Caco-2 (cell line): ENCODE results near the gene GSE1. TPM values are rescaled to one million over a fixed set of nuclear protein-coding genes. Genes with fewer than 3 reads are reported as not detected.

Experiments
- BruUV-seq: library from RNA; stranded (reverse); fragments of 400-500 nt; replicated peaks from 2 replicates; lab custom pipeline; 2021; lab: Mats Ljungman, UMichigan
- CTCF ChIA-PET: fragments of 300-600 bp; sonication (Branson Sonifier 250); formaldehyde crosslinking; loops from one replicate; lab custom pipeline; 2022; ENCODE audit warnings: antibody characterized with exemption; lab: Charles Lee
- POLR2A ChIA-PET: fragments of 300-600 bp; sonication (Branson Sonifier 250); formaldehyde crosslinking; loops from one replicate; lab custom pipeline; 2022; ENCODE audit warnings: antibody characterized with exemption; lab: Charles Lee
- DNase-seq, 2 experiments: peaks; one replicate each; pipeline versions ENCODE4 v3.0.0 to v3.0.0-alpha.2; 2020 to 2022
- H3K27me3 ChIP-seq: replicated peaks from 2 replicates; pipeline ENCODE4 v1.6.0; 2011; ENCODE audit warnings: low read length; ENCODE audit not compliant: control insufficient read depth, insufficient read depth
- H3K36me3 ChIP-seq: 2 replicates; pipeline ENCODE4 v1.5.1; 2011; ENCODE audit warnings: low read length; ENCODE audit not compliant: control insufficient read depth, insufficient read depth
- H3K4me1 ChIP-seq: fragments of 250-450 bp; sonication (Bioruptor Pico); 2 replicates; pipeline ENCODE4 v1.5.1; 2020; ENCODE audit warnings: mild to moderate bottlenecking
- H3K4me3 ChIP-seq: 2 replicates; pipeline ENCODE4 v1.5.1; 2011; ENCODE audit warnings: low read depth, mild to moderate bottlenecking, control low read depth, low read length
- H3K9me3 ChIP-seq: fragments of 250-450 bp; sonication (Bioruptor Pico); 2 replicates; pipeline ENCODE4 v1.5.1; 2020; ENCODE audit warnings: mild to moderate bottlenecking, moderate library complexity
- H3K27ac Mint-ChIP-seq: one replicate; pipeline ENCODE4 v1.8.0; 2022; ENCODE audit warnings: mixed read lengths; ENCODE audit not compliant: unreplicated experiment
- H3K27me3 Mint-ChIP-seq: one replicate; pipeline ENCODE4 v1.8.0; 2022; ENCODE audit warnings: mixed read lengths; ENCODE audit not compliant: insufficient read depth, unreplicated experiment
- H3K36me3 Mint-ChIP-seq: one replicate; pipeline ENCODE4 v1.8.0; 2022; ENCODE audit warnings: mild to moderate bottlenecking, mixed read lengths; ENCODE audit not compliant: insufficient read depth, unreplicated experiment
- H3K4me1 Mint-ChIP-seq: one replicate; pipeline ENCODE4 v1.8.0; 2022; ENCODE audit warnings: low read depth, mixed read lengths; ENCODE audit not compliant: unreplicated experiment
- H3K4me3 Mint-ChIP-seq: one replicate; pipeline ENCODE4 v1.8.0; 2022; ENCODE audit warnings: mild to moderate bottlenecking, moderate library complexity, mixed read lengths; ENCODE audit not compliant: unreplicated experiment
- H3K9me3 Mint-ChIP-seq: one replicate; pipeline ENCODE4 v1.8.0; 2022; ENCODE audit warnings: mixed read lengths; ENCODE audit not compliant: unreplicated experiment
- intact Hi-C: fragments of 100-400 bp; cut with micrococcal nuclease; formaldehyde crosslinking; loops from one replicate; pipeline ENCODE4 v1.10.0; 2022; ENCODE audit not compliant: unreplicated experiment
- total RNA-seq: library from RNA; stranded (reverse); gene quantifications from 2 replicates; pipeline ENCODE4 v1.2.3, GENCODE V29; 2022
- TF ChIP-seq, protein P1 (sequence below), 2 experiments: fragments of 200-600 bp in 1 of 2; IDR thresholded peaks; 1 replicate in 1 of 2; 2 replicates in 1 of 2; pipeline versions ENCODE4 v1.5.1 to v1.8.0; 2011 to 2022; ENCODE audit warnings: antibody characterized with exemption in 1 of 2, control low read depth in 1 of 2, inconsistent platforms in 1 of 2, low read depth in 1 of 2, low read length in 1 of 2, mild to moderate bottlenecking in 1 of 2, moderate library complexity in 1 of 2; ENCODE audit not compliant: insufficient read depth in 1 of 2, severe bottlenecking in 1 of 2, unreplicated experiment in 1 of 2

Gene GSE1
- total RNA-seq, 1 experiment from 2014 or later, result 142 TPM

DNA sequence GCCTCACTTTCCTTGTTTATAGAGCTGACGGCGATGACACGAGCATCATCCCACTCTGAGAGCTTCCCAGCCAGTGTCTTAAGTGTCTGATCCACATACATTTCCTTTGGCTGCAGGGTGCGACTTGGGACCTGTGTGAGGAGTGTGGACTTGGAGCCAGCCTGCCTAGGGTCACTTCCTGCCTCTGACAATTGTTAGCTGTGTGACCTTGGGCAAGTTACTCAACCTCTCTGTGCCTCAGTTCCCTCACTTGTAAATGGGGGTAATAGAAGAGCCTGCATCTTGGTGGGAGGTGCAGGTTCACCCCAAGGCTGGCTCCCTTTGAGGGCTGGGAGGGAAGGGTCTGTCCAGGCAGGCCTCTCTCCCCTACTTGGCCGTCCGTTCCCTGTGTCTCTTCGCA lies 27.4 kb upstream of the GSE1 start:
- intact Hi-C loops, result no loop called here
- Mint-ChIP-seq H3K4me3 (no peak overlapping the region), H3K27me3 (no peaks in the 10 kb centered on the region), H3K4me1 (no peaks in the 10 kb centered on the region), H3K36me3 (no peaks in the 10 kb centered on the region), H3K27ac (no peak overlapping the region), H3K9me3 (no peaks in the 10 kb centered on the region)
- no peaks in the 10 kb centered on the region for H3K9me3 ChIP-seq
- H3K4me3 ChIP-seq, result no peak overlapping the region
- H3K4me1 ChIP-seq, result no peaks in the 10 kb centered on the region
- TF ChIP-seq, protein P1, sequence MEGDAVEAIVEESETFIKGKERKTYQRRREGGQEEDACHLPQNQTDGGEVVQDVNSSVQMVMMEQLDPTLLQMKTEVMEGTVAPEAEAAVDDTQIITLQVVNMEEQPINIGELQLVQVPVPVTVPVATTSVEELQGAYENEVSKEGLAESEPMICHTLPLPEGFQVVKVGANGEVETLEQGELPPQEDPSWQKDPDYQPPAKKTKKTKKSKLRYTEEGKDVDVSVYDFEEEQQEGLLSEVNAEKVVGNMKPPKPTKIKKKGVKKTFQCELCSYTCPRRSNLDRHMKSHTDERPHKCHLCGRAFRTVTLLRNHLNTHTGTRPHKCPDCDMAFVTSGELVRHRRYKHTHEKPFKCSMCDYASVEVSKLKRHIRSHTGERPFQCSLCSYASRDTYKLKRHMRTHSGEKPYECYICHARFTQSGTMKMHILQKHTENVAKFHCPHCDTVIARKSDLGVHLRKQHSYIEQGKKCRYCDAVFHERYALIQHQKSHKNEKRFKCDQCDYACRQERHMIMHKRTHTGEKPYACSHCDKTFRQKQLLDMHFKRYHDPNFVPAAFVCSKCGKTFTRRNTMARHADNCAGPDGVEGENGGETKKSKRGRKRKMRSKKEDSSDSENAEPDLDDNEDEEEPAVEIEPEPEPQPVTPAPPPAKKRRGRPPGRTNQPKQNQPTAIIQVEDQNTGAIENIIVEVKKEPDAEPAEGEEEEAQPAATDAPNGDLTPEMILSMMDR (IDR thresholded peaks at IDR 0.05; ENCODE audit: insufficient read depth in 1 of 2, low read depth in 1 of 2, low read length in 1 of 2, severe bottlenecking in 1 of 2, unreplicated experiment in 1 of 2), result no peak
- DNase-seq, result no peak
- no peaks in the 10 kb centered on the region for H3K36me3 ChIP-seq
- ChIA-PET CTCF (no interaction called here), POLR2A (interaction anchor here (0.8 kb wide), 1 partner anchor 26 kb away, joined by 5 read pairs; no protein-coding TSS in a partner anchor)
- H3K27me3 ChIP-seq, result no peaks in the 10 kb centered on the region
- BruUV-seq, result no TSS peak

DNA sequence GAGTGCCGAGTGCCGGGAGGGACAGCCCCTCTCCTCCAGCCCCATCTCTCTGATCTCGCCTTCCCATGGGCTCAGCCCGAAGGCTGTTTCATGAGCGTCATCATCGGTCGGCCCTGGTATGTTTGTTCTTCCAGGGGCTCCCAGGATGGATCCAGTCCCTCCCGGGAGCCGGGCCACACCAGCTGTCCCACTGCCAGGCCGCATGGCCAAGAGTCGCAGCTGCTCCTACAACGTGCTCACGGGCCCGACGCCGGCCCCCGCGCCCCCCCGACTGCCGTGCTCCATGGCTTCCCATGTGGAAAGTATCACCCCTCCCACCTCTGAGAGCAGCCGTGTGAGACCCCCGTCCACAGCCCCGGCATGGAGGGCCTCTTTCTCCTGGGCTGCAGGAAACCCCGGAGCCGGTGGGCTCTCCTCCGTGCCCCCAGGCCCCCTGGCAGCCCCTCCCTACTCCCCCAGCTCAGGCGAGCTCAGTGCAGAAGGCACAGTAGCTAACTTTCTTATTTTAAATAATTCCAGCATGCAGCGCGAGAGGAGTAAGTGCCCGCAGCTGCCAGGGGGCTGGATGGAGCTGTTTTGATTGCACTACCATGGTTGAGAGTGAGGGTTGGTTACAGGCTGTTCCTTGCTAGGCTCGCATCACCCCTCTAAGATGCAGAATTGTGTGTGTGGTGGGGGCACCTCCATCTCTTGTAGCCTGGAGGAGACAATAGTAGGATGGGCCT lies 26.6 kb upstream of the GSE1 start:
- H3K36me3 Mint-ChIP-seq, result no peaks in the 10 kb centered on the region
- intact Hi-C loops, result no loop called here
- TF ChIP-seq, protein P1 (IDR thresholded peaks at IDR 0.05; ENCODE audit: insufficient read depth in 1 of 2, low read depth in 1 of 2, low read length in 1 of 2, severe bottlenecking in 1 of 2, unreplicated experiment in 1 of 2), result no peak
- Histone ChIP-seq H3K4me3 (no peak overlapping the region), H3K4me1 (no peaks in the 10 kb centered on the region), H3K9me3 (no peaks in the 10 kb centered on the region), H3K36me3 (no peaks in the 10 kb centered on the region), H3K27me3 (no peaks in the 10 kb centered on the region)
- H3K27me3 Mint-ChIP-seq, result no peaks in the 10 kb centered on the region
- CTCF ChIA-PET, result no interaction called here
- no peak for DNase-seq
- H3K27ac Mint-ChIP-seq, result no peak overlapping the region
- no peaks in the 10 kb centered on the region for H3K4me1 Mint-ChIP-seq
- no peak overlapping the region for H3K4me3 Mint-ChIP-seq
- no TSS peak for BruUV-seq
- no peaks in the 10 kb centered on the region for H3K9me3 Mint-ChIP-seq
- POLR2A ChIA-PET, result interaction anchor here (0.8 kb wide), 1 partner anchor 25 kb away, joined by 5 read pairs; no protein-coding TSS in a partner anchor

DNA sequence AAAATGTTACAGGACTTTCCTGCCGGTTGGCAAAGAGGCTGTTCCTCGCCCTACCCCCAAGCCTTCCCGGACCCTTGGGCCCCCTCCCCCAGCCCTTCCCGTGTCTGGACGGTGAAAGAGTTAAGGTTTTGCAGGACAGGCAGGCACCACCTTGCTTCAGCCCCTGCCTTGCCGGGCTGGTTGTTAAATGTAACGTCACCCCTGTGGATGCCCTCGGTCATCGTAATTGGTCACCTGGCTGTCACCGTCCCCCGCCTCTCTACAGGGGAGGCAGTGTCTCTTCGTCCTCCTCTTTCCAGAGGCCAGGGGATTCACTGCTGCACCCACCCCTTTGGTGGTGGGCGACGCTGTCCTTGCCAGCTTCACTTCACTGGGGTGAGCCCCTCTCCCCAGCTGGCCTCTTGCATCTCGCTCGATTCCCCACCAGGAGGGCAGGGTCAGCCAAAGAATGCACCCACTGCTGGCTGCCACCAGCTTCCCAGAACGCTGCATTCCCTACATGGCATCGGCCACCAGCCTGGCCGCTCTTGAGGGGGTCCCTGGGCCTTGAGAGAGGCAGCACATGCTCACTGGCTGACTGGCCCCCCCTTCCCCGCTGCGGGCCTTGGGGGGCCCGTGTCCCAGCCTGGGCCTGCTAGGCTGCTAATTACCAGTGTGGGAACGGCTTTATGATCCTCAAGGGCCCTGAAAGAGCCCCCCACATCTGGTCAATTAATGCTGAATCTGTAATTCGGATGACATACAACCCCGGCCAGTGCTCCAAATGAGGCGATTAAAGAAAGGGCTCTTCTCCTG lies 25.2 kb upstream of the GSE1 start:
- no peaks in the 10 kb centered on the region for H3K4me1 ChIP-seq
- no peaks in the 10 kb centered on the region for H3K36me3 ChIP-seq
- H3K9me3 ChIP-seq, result no peaks in the 10 kb centered on the region
- no peak for DNase-seq
- Mint-ChIP-seq H3K27ac (no peak overlapping the region), H3K4me3 (no peak overlapping the region), H3K27me3 (no peaks in the 10 kb centered on the region), H3K36me3 (no peaks in the 10 kb centered on the region), H3K4me1 (no peaks in the 10 kb centered on the region), H3K9me3 (no peaks in the 10 kb centered on the region)
- CTCF ChIA-PET, result no interaction called here
- intact Hi-C loops, result no loop called here
- TF ChIP-seq, protein P1 (IDR thresholded peaks at IDR 0.05; ENCODE audit: insufficient read depth in 1 of 2, low read depth in 1 of 2, low read length in 1 of 2, severe bottlenecking in 1 of 2, unreplicated experiment in 1 of 2), result no peak
- no TSS peak for BruUV-seq
- no peaks in the 10 kb centered on the region for H3K27me3 ChIP-seq
- no peak overlapping the region for H3K4me3 ChIP-seq
- POLR2A ChIA-PET, result no interaction called here
